Neural cell (in vitro differentiated cells): ENCODE data around the gene RIPK1. TPM values are rescaled to one million over a fixed set of nuclear protein-coding genes. Genes with fewer than 3 reads are reported as not detected.

ENCODE experiments used
- H2AFZ ChIP-seq: fragments of 200-600, 300-800 bp; sonication (generic), shearing (Covaris generic); 2 replicates; pipeline ENCODE4 v1.6.0; 2014; ENCODE audit warnings: low read depth, mild to moderate bottlenecking, antibody characterized with exemption, low read length, moderate library complexity
- H3F3A ChIP-seq: fragments of 200-600 bp; shearing (Covaris generic); 2 replicates; pipeline ENCODE4 v1.6.1; 2016; ENCODE audit warnings: mild to moderate bottlenecking, moderate library complexity, mixed read lengths, antibody characterized with exemption, low read length; ENCODE audit not compliant: insufficient read depth, poor library complexity, severe bottlenecking
- H3K27ac ChIP-seq: fragments of 200-600, 300-800 bp; sonication (generic), shearing (Covaris generic); 2 replicates; pipeline ENCODE4 v1.5.1; 2014; ENCODE audit warnings: mild to moderate bottlenecking, low read length, moderate library complexity
- H3K27me3 ChIP-seq: fragments of 300-800, 200-600 bp; sonication (generic), shearing (Covaris generic); 2 replicates; pipeline ENCODE4 v1.6.0; 2014; ENCODE audit warnings: mild to moderate bottlenecking, low read depth, low read length, moderate library complexity; ENCODE audit not compliant: insufficient read depth
- H3K36me3 ChIP-seq: fragments of 300-800, 200-600 bp; sonication (generic), shearing (Covaris generic); 2 replicates; pipeline ENCODE4 v1.5.1; 2014; ENCODE audit warnings: mild to moderate bottlenecking, antibody characterized with exemption, low read length, moderate library complexity; ENCODE audit not compliant: insufficient read depth
- H3K4me2 ChIP-seq: fragments of 300-800, 200-600 bp; sonication (generic), shearing (Covaris generic); 2 replicates; pipeline ENCODE4 v1.6.0; 2014; ENCODE audit warnings: mild to moderate bottlenecking, low read length
- H3K4me3 ChIP-seq: fragments of 300-800, 200-600 bp; sonication (generic), shearing (Covaris generic); 2 replicates; pipeline ENCODE4 v1.5.1; 2014; ENCODE audit warnings: mild to moderate bottlenecking, low read length, moderate library complexity
- H3K79me2 ChIP-seq: fragments of 200-600 bp; shearing (Covaris generic); replicated peaks from 2 replicates; pipeline ENCODE4 v1.6.0; 2014; ENCODE audit warnings: mild to moderate bottlenecking, low read length, moderate library complexity; ENCODE audit not compliant: insufficient read depth
- H3K9ac ChIP-seq: fragments of 300-800, 200-600 bp; sonication (generic), shearing (Covaris generic); 2 replicates; pipeline ENCODE4 v1.6.1; 2016; ENCODE audit warnings: mild to moderate bottlenecking, low read length, mixed read lengths
- H3K9me2 ChIP-seq: fragments of 200-600 bp; shearing (Covaris generic); 2 replicates; pipeline ENCODE4 v1.6.1; 2016; ENCODE audit warnings: mild to moderate bottlenecking, low read length, mixed read lengths; ENCODE audit not compliant: insufficient read depth
- H3K9me3 ChIP-seq: fragments of 200-600, 300-800 bp; sonication (generic), shearing (Covaris generic); 2 replicates; pipeline ENCODE4 v1.6.1; 2016; ENCODE audit warnings: mild to moderate bottlenecking, mixed run types, low read length, moderate library complexity, mixed read lengths
- H4K20me1 ChIP-seq: fragments of 200-600 bp; shearing (Covaris generic); 2 replicates; pipeline ENCODE4 v1.6.1; 2016; ENCODE audit warnings: mild to moderate bottlenecking, mixed run types; ENCODE audit not compliant: insufficient read depth
- EP300 ChIP-seq: fragments of 450-650 bp; conservative IDR thresholded peaks from 2 replicates; pipeline ENCODE4 v1.6.1; 2014; ENCODE audit warnings: antibody characterized with exemption, mild to moderate bottlenecking, moderate library complexity; ENCODE audit not compliant: poor library complexity, severe bottlenecking
- EZH2 ChIP-seq: fragments of 200-600, 300-800 bp; shearing (Covaris generic), sonication (generic); IDR thresholded peaks from 2 replicates; pipeline ENCODE4 v1.6.1; 2014; ENCODE audit warnings: antibody characterized with exemption, low read length, borderline replicate concordance, mild to moderate bottlenecking; ENCODE audit not compliant: insufficient read depth, poor library complexity, severe bottlenecking
- MXI1 ChIP-seq: fragments of 450-650 bp; conservative IDR thresholded peaks from 2 replicates; pipeline ENCODE4 v1.6.1; 2014; ENCODE audit warnings: antibody characterized with exemption, mild to moderate bottlenecking; ENCODE audit not compliant: poor library complexity, severe bottlenecking
- POLR2AphosphoS5 ChIP-seq: IDR thresholded peaks from 2 replicates; pipeline ENCODE4 v1.6.1; 2012
- RAD21 ChIP-seq: fragments of 450-650 bp; conservative IDR thresholded peaks from 2 replicates; pipeline ENCODE4 v1.6.1; 2014; ENCODE audit warnings: antibody characterized with exemption, mild to moderate bottlenecking, moderate library complexity
- SMC3 ChIP-seq: fragments of 450-650 bp; conservative IDR thresholded peaks from 2 replicates; pipeline ENCODE4 v1.6.1; 2014; ENCODE audit warnings: antibody characterized with exemption, mild to moderate bottlenecking, moderate library complexity; ENCODE audit not compliant: poor library complexity
- TAF1 ChIP-seq: IDR thresholded peaks from 2 replicates; pipeline ENCODE4 v1.6.1; 2012; ENCODE audit warnings: low read depth
- polyA plus RNA-seq: library from polyadenylated mRNA; depleted of rRNA; stranded (reverse); fragments of >200 nt; gene quantifications from 2 replicates; pipeline ENCODE4 v1.2.3, GENCODE V29; 2014
- TF ChIP-seq, protein P1 (sequence below): fragments of 450-650 bp; IDR thresholded peaks from 2 replicates; pipeline ENCODE4 v1.5.1; 2014; ENCODE audit warnings: antibody characterized with exemption, mild to moderate bottlenecking, moderate library complexity; ENCODE audit not compliant: poor library complexity, severe bottlenecking
- TF ChIP-seq, protein P2 (sequence below): IDR thresholded peaks from 2 replicates; pipeline ENCODE4 v1.6.1; 2012; ENCODE audit warnings: borderline replicate concordance

The RIPK1 gene
- polyA plus RNA-seq, 1 donor from 2014 or later: 8.5 TPM

- peaks cover 20% of the 10 kb centered on the region for H3K79me2 ChIP-seq
- no peak overlapping the region for H3K4me3 ChIP-seq
- peaks cover 4% of the 10 kb centered on the region for H3K36me3 ChIP-seq
- no peak for TF ChIP-seq MXI1
- TF ChIP-seq SMC3: no peak
- no peak for TF ChIP-seq EZH2
- TF ChIP-seq RAD21: no peak
- TF ChIP-seq POLR2AphosphoS5: no peak
- TF ChIP-seq TAF1: no peak
- no peak for TF ChIP-seq EP300
- TF ChIP-seq, protein P1, sequence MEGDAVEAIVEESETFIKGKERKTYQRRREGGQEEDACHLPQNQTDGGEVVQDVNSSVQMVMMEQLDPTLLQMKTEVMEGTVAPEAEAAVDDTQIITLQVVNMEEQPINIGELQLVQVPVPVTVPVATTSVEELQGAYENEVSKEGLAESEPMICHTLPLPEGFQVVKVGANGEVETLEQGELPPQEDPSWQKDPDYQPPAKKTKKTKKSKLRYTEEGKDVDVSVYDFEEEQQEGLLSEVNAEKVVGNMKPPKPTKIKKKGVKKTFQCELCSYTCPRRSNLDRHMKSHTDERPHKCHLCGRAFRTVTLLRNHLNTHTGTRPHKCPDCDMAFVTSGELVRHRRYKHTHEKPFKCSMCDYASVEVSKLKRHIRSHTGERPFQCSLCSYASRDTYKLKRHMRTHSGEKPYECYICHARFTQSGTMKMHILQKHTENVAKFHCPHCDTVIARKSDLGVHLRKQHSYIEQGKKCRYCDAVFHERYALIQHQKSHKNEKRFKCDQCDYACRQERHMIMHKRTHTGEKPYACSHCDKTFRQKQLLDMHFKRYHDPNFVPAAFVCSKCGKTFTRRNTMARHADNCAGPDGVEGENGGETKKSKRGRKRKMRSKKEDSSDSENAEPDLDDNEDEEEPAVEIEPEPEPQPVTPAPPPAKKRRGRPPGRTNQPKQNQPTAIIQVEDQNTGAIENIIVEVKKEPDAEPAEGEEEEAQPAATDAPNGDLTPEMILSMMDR: no peak
- TF ChIP-seq, protein P2, sequence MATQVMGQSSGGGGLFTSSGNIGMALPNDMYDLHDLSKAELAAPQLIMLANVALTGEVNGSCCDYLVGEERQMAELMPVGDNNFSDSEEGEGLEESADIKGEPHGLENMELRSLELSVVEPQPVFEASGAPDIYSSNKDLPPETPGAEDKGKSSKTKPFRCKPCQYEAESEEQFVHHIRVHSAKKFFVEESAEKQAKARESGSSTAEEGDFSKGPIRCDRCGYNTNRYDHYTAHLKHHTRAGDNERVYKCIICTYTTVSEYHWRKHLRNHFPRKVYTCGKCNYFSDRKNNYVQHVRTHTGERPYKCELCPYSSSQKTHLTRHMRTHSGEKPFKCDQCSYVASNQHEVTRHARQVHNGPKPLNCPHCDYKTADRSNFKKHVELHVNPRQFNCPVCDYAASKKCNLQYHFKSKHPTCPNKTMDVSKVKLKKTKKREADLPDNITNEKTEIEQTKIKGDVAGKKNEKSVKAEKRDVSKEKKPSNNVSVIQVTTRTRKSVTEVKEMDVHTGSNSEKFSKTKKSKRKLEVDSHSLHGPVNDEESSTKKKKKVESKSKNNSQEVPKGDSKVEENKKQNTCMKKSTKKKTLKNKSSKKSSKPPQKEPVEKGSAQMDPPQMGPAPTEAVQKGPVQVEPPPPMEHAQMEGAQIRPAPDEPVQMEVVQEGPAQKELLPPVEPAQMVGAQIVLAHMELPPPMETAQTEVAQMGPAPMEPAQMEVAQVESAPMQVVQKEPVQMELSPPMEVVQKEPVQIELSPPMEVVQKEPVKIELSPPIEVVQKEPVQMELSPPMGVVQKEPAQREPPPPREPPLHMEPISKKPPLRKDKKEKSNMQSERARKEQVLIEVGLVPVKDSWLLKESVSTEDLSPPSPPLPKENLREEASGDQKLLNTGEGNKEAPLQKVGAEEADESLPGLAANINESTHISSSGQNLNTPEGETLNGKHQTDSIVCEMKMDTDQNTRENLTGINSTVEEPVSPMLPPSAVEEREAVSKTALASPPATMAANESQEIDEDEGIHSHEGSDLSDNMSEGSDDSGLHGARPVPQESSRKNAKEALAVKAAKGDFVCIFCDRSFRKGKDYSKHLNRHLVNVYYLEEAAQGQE: no peak
- H2AFZ ChIP-seq: no peak overlapping the region
- no peak overlapping the region for H3K27ac ChIP-seq
- H3K9me2 ChIP-seq: no peaks in the 10 kb centered on the region
- H3F3A ChIP-seq: no peaks in the 10 kb centered on the region
- H4K20me1 ChIP-seq: no peaks in the 10 kb centered on the region
- no peaks in the 10 kb centered on the region for H3K27me3 ChIP-seq
- no peak overlapping the region for H3K9ac ChIP-seq
- H3K4me2 ChIP-seq: no peak overlapping the region
- H3K9me3 ChIP-seq: no peaks in the 10 kb centered on the region
Observed at GRCh38 chr6:3124667-3125066, 56.4 kb downstream of the RIPK1 start.

GRCh38 chr6:3125815-3126214 is 57.5 kb downstream of the RIPK1 start:
- no peak overlapping the region for H3K4me2 ChIP-seq
- no peaks in the 10 kb centered on the region for H3F3A ChIP-seq
- no peaks in the 10 kb centered on the region for H3K9me3 ChIP-seq
- no peaks in the 10 kb centered on the region for H3K9me2 ChIP-seq
- no peak overlapping the region for H3K9ac ChIP-seq
- no peak overlapping the region for H3K27ac ChIP-seq
- peaks cover 9% of the 10 kb centered on the region for H3K79me2 ChIP-seq
- no peaks in the 10 kb centered on the region for H4K20me1 ChIP-seq
- TF ChIP-seq POLR2AphosphoS5 (no peak), MXI1 (no peak), TAF1 (no peak), RAD21 (no peak), EZH2 (no peak), SMC3 (no peak)
- TF ChIP-seq, protein P1: no peak
- H3K4me3 ChIP-seq: no peak overlapping the region
- H2AFZ ChIP-seq: no peak overlapping the region
- H3K27me3 ChIP-seq: no peaks in the 10 kb centered on the region
- peaks cover 4% of the 10 kb centered on the region for H3K36me3 ChIP-seq
